HepG2 (cell line): ENCODE results near the gene POFUT1. TPM values are rescaled to one million over a fixed set of nuclear protein-coding genes. Genes with fewer than 3 reads are reported as not detected.
A peak's percentile ranks its signal among the peaks of the same experiment; 100 is the strongest.

ENCODE experiments used
- ATF4 ChIP-seq, 2 experiments: fragments of 450-650 bp in 1 of 2; sonication (generic) in 1 of 2; formaldehyde crosslinking; IDR thresholded peaks; 2 replicates each; pipeline versions ENCODE4 v1.5.0 to v1.8.0; 2020 to 2022; ENCODE audit warnings: mild to moderate bottlenecking in 1 of 2, missing genetic modification reagents in 1 of 2
- ATF6 ChIP-seq: sonication (generic); formaldehyde crosslinking; conservative IDR thresholded peaks from 2 replicates; pipeline ENCODE4 v1.4.0; 2020; ENCODE audit warnings: missing genetic modification reagents
- BRCA1 ChIP-seq: sonication (generic); formaldehyde crosslinking; IDR thresholded peaks from 2 replicates; pipeline ENCODE4 v1.4.0; 2020; ENCODE audit warnings: missing genetic modification reagents
- GPBP1L1 ChIP-seq: sonication (generic); formaldehyde crosslinking; IDR thresholded peaks from 2 replicates; pipeline ENCODE4 v1.5.0; 2020; ENCODE audit warnings: mild to moderate bottlenecking, missing genetic modification reagents
- GRHL1 ChIP-seq: sonication (generic); formaldehyde crosslinking; conservative IDR thresholded peaks from 2 replicates; pipeline ENCODE4 v1.8.0; 2022; ENCODE audit warnings: missing genetic modification reagents
- HINFP ChIP-seq: sonication (generic); formaldehyde crosslinking; IDR thresholded peaks from 2 replicates; pipeline ENCODE4 v1.4.0; 2020; ENCODE audit warnings: low read depth, mild to moderate bottlenecking, missing genetic modification reagents
- MZF1 ChIP-seq: sonication (generic); formaldehyde crosslinking; IDR thresholded peaks from 2 replicates; pipeline ENCODE4 v1.8.1; 2023; ENCODE audit warnings: mild to moderate bottlenecking, missing genetic modification reagents, borderline replicate concordance
- NFE2L2 ChIP-seq: fragments of 150-350 bp; IDR thresholded peaks from 2 replicates; pipeline ENCODE4 v1.6.1; 2014; ENCODE audit warnings: low read length
- SP2 ChIP-seq: sonication (generic); formaldehyde crosslinking; IDR thresholded peaks from 2 replicates; pipeline ENCODE4 v1.5.1; 2020; ENCODE audit warnings: mild to moderate bottlenecking, missing genetic modification reagents
- TSC22D2 ChIP-seq: sonication (generic); formaldehyde crosslinking; IDR thresholded peaks from 2 replicates; pipeline ENCODE4 v1.5.1; 2020; ENCODE audit warnings: missing genetic modification reagents, mild to moderate bottlenecking, borderline replicate concordance
- ZBTB44 ChIP-seq: sonication (generic); formaldehyde crosslinking; IDR thresholded peaks from 2 replicates; pipeline ENCODE4 v1.4.0; 2020; ENCODE audit warnings: missing genetic modification reagents
- ZNF230 ChIP-seq: sonication (generic); formaldehyde crosslinking; IDR thresholded peaks from 2 replicates; pipeline ENCODE4 v1.4.0; 2020; ENCODE audit warnings: mild to moderate bottlenecking, missing genetic modification reagents
- ZNF652 ChIP-seq: IDR thresholded peaks from 2 replicates; pipeline ENCODE4 v1.6.1; 2016; ENCODE audit warnings: low read depth, borderline replicate concordance
- ZNF766 ChIP-seq: sonication (generic); formaldehyde crosslinking; IDR thresholded peaks from 2 replicates; pipeline ENCODE4 v1.5.0; 2020; ENCODE audit warnings: missing genetic modification reagents, borderline replicate concordance
- polyA plus RNA-seq, 8 experiments: library from polyadenylated mRNA; depleted of rRNA in 3 of 8; stranded (reverse) in 7 of 8; unstranded in 1 of 8; fragments of >200 nt; fragmentation: Illumina TruSeq in 4 of 8; extraction: Trizol in 4 of 8; gene quantifications; 2 replicates each; pipeline versions ENCODE4 v1.2.1 to v1.2.3, GENCODE V29; 2011 to 2016; ENCODE audit warnings: low read depth in 4 of 8, missing spikeins in 1 of 8, mixed read lengths in 1 of 8; ENCODE audit not compliant: insufficient read depth in 1 of 8
- total RNA-seq, 5 experiments: library from RNA; depleted of rRNA; stranded (reverse); fragments of >200 nt; fragmentation: Illumina TruSeq; extraction: Trizol; gene quantifications; 2 replicates each; pipeline ENCODE4 v1.2.3, GENCODE V29; 2016; ENCODE audit warnings: low read depth in 1 of 5
- TF ChIP-seq, protein P1 (sequence below): IDR thresholded peaks from 2 replicates; pipeline ENCODE4 v1.6.1; 2016; ENCODE audit warnings: missing compliant biosample characterization, missing genetic modification reagents, borderline replicate concordance
- TF ChIP-seq, protein P2 (sequence below): IDR thresholded peaks from 2 replicates; pipeline ENCODE4 v1.6.1; 2016

Gene POFUT1
- total and polyA plus RNA-seq, 2 of the 13 experiments (the other 11 are each of a cell fraction or from before 2014, with no cell fraction given) = 35.5 to 58.3 TPM

DNA sequence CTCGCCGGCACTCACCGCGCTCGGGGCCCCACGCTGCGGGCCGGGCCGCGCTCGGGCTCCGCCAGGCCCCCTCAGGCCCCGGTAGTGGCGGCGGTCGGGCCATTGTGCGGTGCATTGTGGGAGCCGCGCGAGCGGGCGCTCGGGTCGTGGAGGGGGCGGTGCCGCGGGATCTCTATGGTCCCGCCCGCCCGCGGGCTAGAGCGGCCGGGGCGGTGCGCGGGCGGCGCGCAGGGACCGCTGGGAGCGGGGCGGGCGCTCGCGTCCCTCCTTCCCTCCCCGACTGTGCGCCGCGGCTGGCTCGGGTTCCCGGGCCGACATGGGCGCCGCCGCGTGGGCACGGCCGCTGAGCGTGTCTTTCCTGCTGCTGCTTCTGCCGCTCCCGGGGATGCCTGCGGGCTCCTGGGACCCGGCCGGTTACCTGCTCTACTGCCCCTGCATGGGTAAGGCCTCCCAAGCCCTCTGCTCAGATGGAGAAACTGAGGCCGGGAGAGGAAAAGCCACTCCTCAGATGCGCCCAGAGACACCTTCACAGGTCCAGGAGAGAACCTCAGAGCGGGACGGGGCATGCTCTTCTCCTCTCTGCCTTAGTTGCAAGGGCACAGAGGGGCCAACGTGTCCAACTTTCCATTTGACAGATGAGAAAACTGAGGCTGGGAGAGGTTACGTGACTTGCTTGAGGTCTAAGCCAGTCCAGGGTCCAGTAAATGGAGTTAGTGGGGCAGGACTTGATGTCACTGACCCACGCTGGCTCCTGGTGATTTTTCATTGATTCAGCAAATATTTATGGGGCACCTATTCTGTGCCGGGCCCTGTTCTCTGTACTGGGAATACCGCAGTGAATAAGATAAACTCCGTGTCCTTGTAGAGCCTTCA is at the start of gene POFUT1, which contains the start of gene PLAGL2 (continued):
- TF ChIP-seq ZNF652 (CRISPR knock-in tag) (no peak), ZBTB44 (peak; percentile 59), ATF4 (CRISPR knock-in tag; IDR thresholded peaks at IDR 0.05) (peak in 1 of 2 experiments; percentile 48; a peak in 1 of 4 replicates), SP2 (no peak), HINFP (CRISPR knock-in tag) (peak; percentile 27; the same call in 1 of the 2 replicates), GPBP1L1 (CRISPR knock-in tag) (no peak), MZF1 (0 out of 2 replicates have a peak, but pooled peaks have one; percentile 45), ATF6 (CRISPR knock-in tag) (0 out of 2 replicates have a peak, but pooled peaks have one; percentile 55), BRCA1 (CRISPR knock-in tag) (peak; percentile 78; the same call in 1 of the 2 replicates), GRHL1 (no peak), ZNF230 (CRISPR knock-in tag) (no peak), TSC22D2 (CRISPR knock-in tag) (no peak), NFE2L2 (no peak), ZNF766 (peak; percentile 94)
- TF ChIP-seq, protein P1, sequence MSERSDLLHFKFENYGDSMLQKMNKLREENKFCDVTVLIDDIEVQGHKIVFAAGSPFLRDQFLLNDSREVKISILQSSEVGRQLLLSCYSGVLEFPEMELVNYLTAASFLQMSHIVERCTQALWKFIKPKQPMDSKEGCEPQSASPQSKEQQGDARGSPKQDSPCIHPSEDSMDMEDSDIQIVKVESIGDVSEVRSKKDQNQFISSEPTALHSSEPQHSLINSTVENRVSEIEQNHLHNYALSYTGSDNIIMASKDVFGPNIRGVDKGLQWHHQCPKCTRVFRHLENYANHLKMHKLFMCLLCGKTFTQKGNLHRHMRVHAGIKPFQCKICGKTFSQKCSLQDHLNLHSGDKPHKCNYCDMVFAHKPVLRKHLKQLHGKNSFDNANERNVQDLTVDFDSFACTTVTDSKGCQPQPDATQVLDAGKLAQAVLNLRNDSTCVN (CRISPR knock-in tag) = peak; percentile 64; the same call in 1 of the 2 replicates
- TF ChIP-seq, protein P2, sequence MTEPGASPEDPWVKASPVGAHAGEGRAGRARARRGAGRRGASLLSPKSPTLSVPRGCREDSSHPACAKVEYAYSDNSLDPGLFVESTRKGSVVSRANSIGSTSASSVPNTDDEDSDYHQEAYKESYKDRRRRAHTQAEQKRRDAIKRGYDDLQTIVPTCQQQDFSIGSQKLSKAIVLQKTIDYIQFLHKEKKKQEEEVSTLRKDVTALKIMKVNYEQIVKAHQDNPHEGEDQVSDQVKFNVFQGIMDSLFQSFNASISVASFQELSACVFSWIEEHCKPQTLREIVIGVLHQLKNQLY (CRISPR knock-in tag) = no peak
